Measurements from ENCODE around the gene PHC2. TPM values are rescaled to one million over a fixed set of nuclear protein-coding genes. Genes with fewer than 3 reads are reported as not detected.

PHC2 gene
- total RNA-seq, 4 donors from 2014 or later, result 52.7 to 68.9 (median 59.8) TPM

DNA sequence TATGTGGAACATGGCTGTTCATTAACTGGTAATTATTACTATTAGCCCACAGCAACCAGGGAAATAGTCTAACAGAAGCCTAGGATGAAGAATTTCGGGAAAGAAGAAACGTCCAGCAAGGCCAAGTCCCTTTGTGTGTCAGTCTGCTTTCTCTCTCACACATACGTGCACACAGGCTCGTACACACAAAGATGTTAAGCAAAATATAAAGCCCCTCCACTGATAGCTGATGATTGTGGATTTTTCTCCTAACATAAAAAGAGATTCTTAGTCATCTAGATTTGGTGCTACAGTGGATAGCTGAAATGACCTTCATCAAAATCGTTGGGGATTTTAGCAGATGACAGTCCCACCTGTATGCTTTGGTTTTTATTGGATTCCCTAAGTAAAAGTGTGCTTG is 67.9 kb downstream of the PHC2 start:
- 63 to 74% methylated on average over 4 to 5 of the region's 5 CpGs for WGBS, 2 donors (ENCODE audit: low coverage in 1 of 2)
- Histone ChIP-seq H3K4me1 (peaks cover 10 to 33% (median 13%) of the 10 kb centered on the region in 4 donors), H3K27ac (peak overlapping the region; percentile 65 to 79 (median 72)), H3K9me3 (no peaks in the 10 kb centered on the region), H3K36me3 (no peaks in the 10 kb centered on the region), H3K4me3 (no peak overlapping the region), H3K27me3 (no peaks in the 10 kb centered on the region)
- in situ Hi-C loops (cut with MboI; ENCODE audit: low pct_ligation_motif_present in 1 of 4, low pct_unique_long_range_greater_than_20kb in 1 of 4, low sequenced_read_pairs in 3 of 4) (loop anchor here in 1 of 4 donors (10.0 to 25.0 kb wide), 2 partner anchors 68 to 99 kb away; partner anchors contain the start of gene ZSCAN20), intact Hi-C loops (cut with DNase I; ENCODE audit: low total_unique reads) (no loop called here)
- TF ChIP-seq EP300 (IDR thresholded peaks at IDR 0.05; ENCODE audit: low read depth) (no peak), POLR2AphosphoS5 (IDR thresholded peaks at IDR 0.05) (no peak)
- TF ChIP-seq, protein P1, sequence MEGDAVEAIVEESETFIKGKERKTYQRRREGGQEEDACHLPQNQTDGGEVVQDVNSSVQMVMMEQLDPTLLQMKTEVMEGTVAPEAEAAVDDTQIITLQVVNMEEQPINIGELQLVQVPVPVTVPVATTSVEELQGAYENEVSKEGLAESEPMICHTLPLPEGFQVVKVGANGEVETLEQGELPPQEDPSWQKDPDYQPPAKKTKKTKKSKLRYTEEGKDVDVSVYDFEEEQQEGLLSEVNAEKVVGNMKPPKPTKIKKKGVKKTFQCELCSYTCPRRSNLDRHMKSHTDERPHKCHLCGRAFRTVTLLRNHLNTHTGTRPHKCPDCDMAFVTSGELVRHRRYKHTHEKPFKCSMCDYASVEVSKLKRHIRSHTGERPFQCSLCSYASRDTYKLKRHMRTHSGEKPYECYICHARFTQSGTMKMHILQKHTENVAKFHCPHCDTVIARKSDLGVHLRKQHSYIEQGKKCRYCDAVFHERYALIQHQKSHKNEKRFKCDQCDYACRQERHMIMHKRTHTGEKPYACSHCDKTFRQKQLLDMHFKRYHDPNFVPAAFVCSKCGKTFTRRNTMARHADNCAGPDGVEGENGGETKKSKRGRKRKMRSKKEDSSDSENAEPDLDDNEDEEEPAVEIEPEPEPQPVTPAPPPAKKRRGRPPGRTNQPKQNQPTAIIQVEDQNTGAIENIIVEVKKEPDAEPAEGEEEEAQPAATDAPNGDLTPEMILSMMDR (IDR thresholded peaks at IDR 0.05), result no peak
- DNase-seq, result no peak

DNA sequence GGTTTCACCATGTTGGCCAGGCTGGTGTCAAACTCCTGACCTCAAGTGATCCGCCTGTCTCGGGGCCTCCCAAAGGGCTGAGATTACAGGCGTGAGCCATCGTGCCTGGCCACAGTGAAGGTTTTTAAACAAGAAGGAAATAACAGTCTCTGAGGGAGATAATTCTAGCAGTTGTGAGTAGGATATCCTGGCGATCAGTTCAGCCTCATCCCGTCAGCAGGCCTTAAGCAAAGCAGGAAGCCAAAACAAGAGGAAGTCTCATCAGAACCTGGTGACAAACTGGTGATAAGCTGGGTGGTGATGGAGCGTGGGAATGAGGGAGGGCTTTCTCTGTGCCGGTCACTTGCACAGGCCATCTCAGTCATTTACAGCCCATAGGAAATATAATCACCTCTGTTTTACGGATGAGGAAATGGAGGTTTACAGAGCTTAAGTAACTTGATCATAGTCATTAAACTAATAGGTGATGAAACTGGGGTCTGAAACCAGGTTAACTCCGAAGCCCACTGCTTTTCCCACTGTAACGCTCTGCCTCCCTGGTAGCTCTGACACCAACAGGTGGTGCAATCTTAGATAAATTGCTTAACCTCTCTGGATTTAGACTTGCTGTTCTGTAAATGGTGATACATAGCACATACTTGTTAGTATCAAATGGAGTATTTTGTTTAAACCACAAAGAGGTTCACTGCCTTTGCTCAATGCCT is 69.2 kb downstream of the PHC2 start:
- H3K4me1 ChIP-seq, result peaks cover 0 to 24% (median 7%) of the 10 kb centered on the region in 4 donors
- TF ChIP-seq, protein P1 (IDR thresholded peaks at IDR 0.05), result no peak
- no peak for TF ChIP-seq POLR2A (IDR thresholded peaks at IDR 0.05)
- no peak for TF ChIP-seq EP300 (IDR thresholded peaks at IDR 0.05; ENCODE audit: low read depth)
- no peak for TF ChIP-seq POLR2AphosphoS5 (IDR thresholded peaks at IDR 0.05)
- no peaks in the 10 kb centered on the region for H3K9me3 ChIP-seq
- no peaks in the 10 kb centered on the region for H3K36me3 ChIP-seq
- intact Hi-C loops (cut with DNase I; ENCODE audit: low total_unique reads), result no loop called here
- peak overlapping the region in 2 of 4 donors; percentile 3 to 4 for H3K27ac ChIP-seq
- no peak overlapping the region for H3K4me3 ChIP-seq
- DNase-seq, result no peak
- WGBS, 2 donors (ENCODE audit: low coverage in 1 of 2), result 71 to 83% methylated on average over 2 to 11 of the region's 11 CpGs
- in situ Hi-C loops (cut with MboI; ENCODE audit: low pct_ligation_motif_present in 1 of 4, low pct_unique_long_range_greater_than_20kb in 1 of 4, low sequenced_read_pairs in 3 of 4), result loop anchor here in 1 of 4 donors (10.0 to 25.0 kb wide), 2 partner anchors 67 to 101 kb away; partner anchors contain the start of gene ZSCAN20
- H3K27me3 ChIP-seq, result no peaks in the 10 kb centered on the region

DNA sequence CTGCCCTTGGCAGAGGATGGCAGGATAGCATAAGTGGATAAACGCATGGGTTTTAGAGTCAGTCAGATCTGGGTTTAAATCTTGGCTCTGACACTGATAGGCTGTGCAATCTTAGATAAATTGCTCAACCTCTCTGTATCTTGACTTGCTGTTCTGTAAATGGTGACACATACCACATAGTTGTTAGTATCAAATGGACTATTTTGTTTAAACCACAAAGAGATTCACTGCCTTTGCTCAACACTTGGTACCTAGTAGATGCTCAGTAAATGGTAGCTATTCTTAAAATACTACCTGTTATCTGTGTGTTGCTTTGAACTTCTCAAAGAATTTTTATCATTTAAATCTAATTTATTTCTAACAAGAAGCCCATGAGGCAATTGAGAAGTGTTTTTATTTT is 70.5 kb downstream of the PHC2 start:
- H3K4me1 ChIP-seq, result peaks cover 0 to 19% (median 7%) of the 10 kb centered on the region in 4 donors
- no peaks in the 10 kb centered on the region for H3K27me3 ChIP-seq
- intact Hi-C loops (cut with DNase I; ENCODE audit: low total_unique reads) (no loop called here), in situ Hi-C loops (cut with MboI; ENCODE audit: low pct_ligation_motif_present in 1 of 4, low pct_unique_long_range_greater_than_20kb in 1 of 4, low sequenced_read_pairs in 3 of 4) (loop anchor here in 1 of 4 donors (10.0 to 25.0 kb wide), 2 partner anchors 66 to 102 kb away; partner anchors contain the start of gene ZSCAN20)
- H3K27ac ChIP-seq, result no peak overlapping the region
- no peaks in the 10 kb centered on the region for H3K36me3 ChIP-seq
- 82 to 100% methylated on average over 1 of the region's 1 CpG for WGBS, 2 donors (ENCODE audit: low coverage in 1 of 2)
- no peaks in the 10 kb centered on the region for H3K9me3 ChIP-seq
- TF ChIP-seq POLR2A (IDR thresholded peaks at IDR 0.05) (no peak), EP300 (IDR thresholded peaks at IDR 0.05; ENCODE audit: low read depth) (no peak), POLR2AphosphoS5 (IDR thresholded peaks at IDR 0.05) (no peak)
- TF ChIP-seq, protein P1 (IDR thresholded peaks at IDR 0.05), result no peak
- DNase-seq, result no peak
- H3K4me3 ChIP-seq, result no peak overlapping the region

DNA sequence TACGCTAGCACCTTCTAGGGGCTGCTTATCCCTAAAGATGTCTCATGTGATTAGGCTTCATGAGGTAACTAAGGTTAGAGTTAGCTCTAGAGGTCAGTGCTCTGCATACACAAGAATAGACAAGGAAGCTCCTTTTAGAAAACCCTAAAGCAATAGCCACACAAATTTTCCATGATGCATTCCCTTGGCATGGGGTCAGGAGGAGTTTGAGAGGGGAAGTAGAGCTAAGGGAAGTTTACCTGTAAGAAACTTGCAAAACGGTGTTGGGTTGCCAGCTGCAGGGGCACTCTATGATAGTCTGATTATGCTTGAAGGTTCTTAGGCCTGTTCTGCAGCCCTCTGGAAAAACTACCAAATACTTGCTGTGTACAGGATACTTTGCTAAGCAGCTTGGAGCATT is 71.0 kb downstream of the PHC2 start:
- DNase-seq, result no peak
- Histone ChIP-seq H3K36me3 (no peaks in the 10 kb centered on the region), H3K27ac (no peak overlapping the region), H3K4me3 (no peak overlapping the region), H3K9me3 (no peaks in the 10 kb centered on the region), H3K4me1 (peaks cover 0 to 15% (median 7%) of the 10 kb centered on the region in 4 donors), H3K27me3 (no peaks in the 10 kb centered on the region)
- intact Hi-C loops (cut with DNase I; ENCODE audit: low total_unique reads), result no loop called here
- no peak for TF ChIP-seq EP300 (IDR thresholded peaks at IDR 0.05; ENCODE audit: low read depth)
- TF ChIP-seq, protein P1 (IDR thresholded peaks at IDR 0.05), result no peak
- WGBS, 2 donors (ENCODE audit: low coverage in 1 of 2), result 70 to 84% methylated on average over 2 of the region's 2 CpGs
- in situ Hi-C loops (cut with MboI; ENCODE audit: low pct_ligation_motif_present in 1 of 4, low pct_unique_long_range_greater_than_20kb in 1 of 4, low sequenced_read_pairs in 3 of 4), result loop anchor here in 1 of 4 donors (10.0 to 25.0 kb wide), 2 partner anchors 65 to 102 kb away; partner anchors contain the start of gene ZSCAN20
